Smooth muscle cell (in vitro differentiated cells): Measurements from ENCODE around the gene SLFN13. TPM values are rescaled to one million over a fixed set of nuclear protein-coding genes. Genes with fewer than 3 reads are reported as not detected.
"Not testable (repeated sequence)": the region's sequence is repeated elsewhere in the genome, so short reads cannot be mapped to it uniquely, and the experiment has no call there.

Source experiments
- DNase-seq: peaks from one replicate; lab custom pipeline; 2025; ENCODE audit not compliant: unreplicated experiment; lab: John Stamatoyannopoulos, UW
- H2AFZ ChIP-seq: fragments of 200-600 bp; sonication (generic); 2 replicates; pipeline ENCODE4 v1.6.0; 2016; ENCODE audit warnings: antibody characterized with exemption, low read depth, mild to moderate bottlenecking
- H3F3A ChIP-seq: fragments of 200-600 bp; sonication (generic); 2 replicates; pipeline ENCODE4 v1.6.0; 2017; ENCODE audit warnings: antibody characterized with exemption, low read depth
- H3K27ac ChIP-seq: fragments of 200-600 bp; sonication (generic); 2 replicates; pipeline ENCODE4 v1.5.1; 2016; ENCODE audit warnings: low read depth, mild to moderate bottlenecking
- H3K27me3 ChIP-seq: fragments of 200-600 bp; sonication (generic); 2 replicates; pipeline ENCODE4 v1.6.1; 2016; ENCODE audit warnings: low read depth, mild to moderate bottlenecking
- H3K36me3 ChIP-seq: fragments of 200-600 bp; sonication (generic); 2 replicates; pipeline ENCODE4 v1.5.1; 2016; ENCODE audit warnings: low read depth
- H3K4me1 ChIP-seq: fragments of 200-600 bp; sonication (generic); 2 replicates; pipeline ENCODE4 v1.5.1; 2016; ENCODE audit warnings: low read depth
- H3K4me2 ChIP-seq: fragments of 200-600 bp; sonication (generic); 2 replicates; pipeline ENCODE4 v1.6.0; 2016; ENCODE audit warnings: mild to moderate bottlenecking
- H3K4me3 ChIP-seq: fragments of 200-600 bp; sonication (generic); 2 replicates; pipeline ENCODE4 v1.5.1; 2016; ENCODE audit warnings: mild to moderate bottlenecking
- H3K79me2 ChIP-seq: fragments of 200-600 bp; sonication (generic); 2 replicates; pipeline ENCODE4 v1.6.0; 2016; ENCODE audit warnings: low read depth, mild to moderate bottlenecking
- H3K9ac ChIP-seq: fragments of 200-600 bp; sonication (generic); 2 replicates; pipeline ENCODE4 v1.6.0; 2016; ENCODE audit warnings: low read depth
- H3K9me3 ChIP-seq: fragments of 200-600 bp; sonication (generic); replicated peaks from 2 replicates; pipeline ENCODE4 v1.5.1; 2016; ENCODE audit warnings: low read depth
- H4K20me1 ChIP-seq: fragments of 200-600 bp; sonication (generic); 2 replicates; pipeline ENCODE4 v1.6.0; 2016; ENCODE audit warnings: low read depth
- CTCF ChIP-seq: fragments of 200-600 bp; sonication (generic); IDR thresholded peaks from 2 replicates; pipeline ENCODE4 v1.5.1; 2017; ENCODE audit warnings: borderline replicate concordance, mild to moderate bottlenecking, antibody characterized with exemption; ENCODE audit not compliant: insufficient read depth, poor library complexity, severe bottlenecking
- WGBS: methylation state at CpG from one replicate; pipeline ENCODE4 v1.1.7; 2016; ENCODE audit warnings: low lambda C conversion rate; 5-methylcytosine and 5-hydroxymethylcytosine counted together
- polyA plus RNA-seq: library from polyadenylated mRNA; unstranded; fragments of >200 nt; fragmentation: Nextera tagmentation; extraction: Ambion mirVana; gene quantifications from 2 replicates; pipeline ENCODE4 v1.2.1, GENCODE V29; 2016
- total RNA-seq: library from RNA; depleted of rRNA; stranded (reverse); fragments of >200 nt; gene quantifications from 2 replicates; pipeline ENCODE4 v1.2.3, GENCODE V29; 2014

The SLFN13 gene
- total and polyA plus RNA-seq, 2 experiments from 2014 or later, result 0.30 to 5.1 TPM

DNA sequence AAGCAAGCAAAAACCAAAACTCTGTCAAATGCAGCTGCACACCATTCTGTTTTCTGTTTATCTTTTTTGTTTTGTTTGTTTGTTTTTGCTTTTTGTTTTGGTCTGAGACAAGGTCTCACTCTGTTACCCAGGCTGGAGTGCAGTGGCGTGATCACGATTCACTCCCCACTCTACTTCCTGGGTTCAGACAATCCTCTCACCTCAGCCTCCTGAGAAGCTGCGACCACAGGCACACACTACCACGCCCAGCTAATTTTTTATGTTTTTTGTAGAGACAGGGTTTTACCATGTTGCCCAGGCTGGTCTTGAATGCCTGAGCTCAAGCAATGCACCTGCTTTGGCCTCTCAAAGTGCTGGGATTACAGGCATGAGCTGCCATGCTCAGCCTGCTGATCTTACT, 19.3 kb upstream of the SLFN13 start:
- Histone ChIP-seq H3K9me3 (no peaks in the 10 kb centered on the region), H3F3A (no peaks in the 10 kb centered on the region), H3K27ac (no peak overlapping the region), H3K4me1 (no peaks in the 10 kb centered on the region), H3K27me3 (peaks cover 13% of the 10 kb centered on the region), H2AFZ (no peak overlapping the region), H4K20me1 (no peaks in the 10 kb centered on the region), H3K79me2 (no peaks in the 10 kb centered on the region), H3K36me3 (no peaks in the 10 kb centered on the region), H3K4me3 (no peak overlapping the region), H3K4me2 (no peak overlapping the region), H3K9ac (no peak overlapping the region)
- no peak for TF ChIP-seq CTCF
- 74% methylated on average over 4 of the region's 4 CpGs for WGBS
- no peak for DNase-seq

- Histone ChIP-seq H3K9me3 (no peaks in the 10 kb centered on the region), H2AFZ (no peak overlapping the region), H3K27ac (no peak overlapping the region), H4K20me1 (no peaks in the 10 kb centered on the region), H3K79me2 (no peaks in the 10 kb centered on the region), H3K36me3 (no peaks in the 10 kb centered on the region), H3F3A (no peaks in the 10 kb centered on the region), H3K4me3 (peak overlapping the region; percentile 35), H3K4me1 (no peaks in the 10 kb centered on the region), H3K27me3 (peaks cover 64% of the 10 kb centered on the region), H3K9ac (no peak overlapping the region), H3K4me2 (peak overlapping the region; percentile 74)
- 16% methylated on average over 42 of the region's 44 CpGs for WGBS
- DNase-seq, result no peak
- TF ChIP-seq CTCF, result no peak
These were observed 11.8 kb upstream of the SLFN13 start for GRCh38 chr17:35460354-35460851.

DNA sequence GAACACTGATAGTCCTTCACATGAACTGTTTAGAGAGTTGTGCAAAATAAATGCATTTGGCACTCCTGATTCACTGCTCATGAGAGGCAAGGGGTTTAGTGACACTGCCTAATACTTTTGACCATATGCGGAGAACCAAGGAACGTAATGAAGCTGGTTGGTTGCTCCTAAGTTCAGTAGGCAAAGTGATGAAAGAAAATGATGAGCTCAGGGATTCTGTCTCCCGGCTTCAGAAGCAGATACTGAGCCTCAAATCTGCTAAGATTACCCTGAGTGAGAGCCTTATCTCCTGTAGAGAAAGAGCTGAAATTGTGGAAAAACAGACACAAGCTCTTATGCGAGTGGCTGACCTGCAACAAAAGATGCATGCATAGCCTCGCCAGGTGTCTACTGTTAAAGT, 5.5 kb upstream of the SLFN13 start:
- peaks cover 25% of the 10 kb centered on the region for H3K27me3 ChIP-seq
- not testable (repeated sequence) for H3F3A ChIP-seq, H4K20me1 ChIP-seq, DNase-seq, H2AFZ ChIP-seq, H3K4me3 ChIP-seq, H3K36me3 ChIP-seq, H3K4me1 ChIP-seq, H3K9ac ChIP-seq, H3K27ac ChIP-seq, H3K79me2 ChIP-seq, H3K9me3 ChIP-seq, H3K4me2 ChIP-seq
- WGBS, result 74% methylated on average over 5 of the region's 5 CpGs

DNA sequence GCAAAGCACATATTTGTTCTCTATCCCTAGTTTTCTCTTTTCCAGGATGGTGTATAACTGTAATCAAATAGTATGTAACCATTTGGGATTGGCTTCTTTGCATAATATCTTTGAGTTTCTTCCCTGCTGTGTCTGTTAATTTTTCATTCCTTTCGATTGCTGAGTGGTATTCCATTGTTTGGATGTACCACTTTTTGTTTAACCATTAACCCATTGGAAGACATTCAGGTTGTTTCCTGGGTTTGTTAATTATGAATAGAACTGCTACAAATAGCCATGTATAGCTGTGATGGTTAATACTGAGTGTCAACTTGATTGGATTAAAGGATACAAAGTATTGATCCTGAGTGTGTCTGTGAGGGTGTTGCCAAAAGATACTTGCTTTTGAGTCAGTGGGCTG, 4.6 kb upstream of the SLFN13 start:
- no peak overlapping the region for H3K9ac ChIP-seq
- WGBS, result 83% methylated on average over 1 of the region's 1 CpG
- no peaks in the 10 kb centered on the region for H3K9me3 ChIP-seq
- H3K4me2 ChIP-seq, result no peak overlapping the region
- no peak for TF ChIP-seq CTCF
- no peaks in the 10 kb centered on the region for H3F3A ChIP-seq
- no peak overlapping the region for H2AFZ ChIP-seq
- H3K36me3 ChIP-seq, result no peaks in the 10 kb centered on the region
- no peaks in the 10 kb centered on the region for H3K4me1 ChIP-seq
- H3K79me2 ChIP-seq, result no peaks in the 10 kb centered on the region
- H3K27me3 ChIP-seq, result peaks cover 17% of the 10 kb centered on the region
- no peak overlapping the region for H3K27ac ChIP-seq
- no peak overlapping the region for H3K4me3 ChIP-seq
- no peak for DNase-seq
- no peaks in the 10 kb centered on the region for H4K20me1 ChIP-seq
